Ishikawa (cell line): ENCODE data around the gene CAMK2D.

ENCODE experiments used
- CEBPB ChIP-seq: IDR thresholded peaks from 2 replicates; pipeline ENCODE4 v1.6.1; 2012
- CREB1 ChIP-seq: IDR thresholded peaks from 2 replicates; pipeline ENCODE4 v1.6.1; 2012; ENCODE audit warnings: low read depth
- EGR1 ChIP-seq: IDR thresholded peaks from 2 replicates; pipeline ENCODE4 v1.6.1; 2012
- EP300 ChIP-seq: IDR thresholded peaks from 2 replicates; pipeline ENCODE4 v1.6.1; 2012; ENCODE audit warnings: borderline replicate concordance
- FOXM1 ChIP-seq: IDR thresholded peaks from 2 replicates; pipeline ENCODE4 v1.6.1; 2012; ENCODE audit warnings: low read depth, borderline replicate concordance
- NFIC ChIP-seq: IDR thresholded peaks from 2 replicates; pipeline ENCODE4 v1.6.1; 2012
- RAD21 ChIP-seq: IDR thresholded peaks from 2 replicates; pipeline ENCODE4 v1.6.1; 2012; ENCODE audit warnings: low read depth
- REST ChIP-seq: IDR thresholded peaks from 2 replicates; pipeline ENCODE4 v1.6.1; 2012; ENCODE audit warnings: low read depth, mild to moderate bottlenecking
- TAF1 ChIP-seq: IDR thresholded peaks from 2 replicates; pipeline ENCODE4 v1.6.1; 2012; ENCODE audit warnings: low read depth, mild to moderate bottlenecking
- TCF12 ChIP-seq: IDR thresholded peaks from 2 replicates; pipeline ENCODE4 v1.6.1; 2012; ENCODE audit warnings: low read depth
- TEAD4 ChIP-seq: IDR thresholded peaks from 2 replicates; pipeline ENCODE4 v1.6.1; 2012
- YY1 ChIP-seq: IDR thresholded peaks from 2 replicates; pipeline ENCODE4 v1.6.1; 2012; ENCODE audit warnings: low read depth
- ZBTB7A ChIP-seq: IDR thresholded peaks from 2 replicates; pipeline ENCODE4 v1.6.1; 2012; ENCODE audit warnings: low read depth
- TF ChIP-seq, protein P1 (sequence below): IDR thresholded peaks from 2 replicates; pipeline ENCODE4 v1.6.1; 2012
- TF ChIP-seq, protein P2 (sequence below): IDR thresholded peaks from 2 replicates; pipeline ENCODE4 v1.6.1; 2012

Gene CAMK2D

GRCh38 chr4:113587156-113587555, 174.4 kb downstream of the CAMK2D start:
- TF ChIP-seq NFIC, result no peak
- no peak for TF ChIP-seq REST
- no peak for TF ChIP-seq FOXM1
- TF ChIP-seq RAD21, result no peak
- TF ChIP-seq TCF12, result no peak
- no peak for TF ChIP-seq YY1
- TF ChIP-seq TEAD4, result no peak
- TF ChIP-seq, protein P1, sequence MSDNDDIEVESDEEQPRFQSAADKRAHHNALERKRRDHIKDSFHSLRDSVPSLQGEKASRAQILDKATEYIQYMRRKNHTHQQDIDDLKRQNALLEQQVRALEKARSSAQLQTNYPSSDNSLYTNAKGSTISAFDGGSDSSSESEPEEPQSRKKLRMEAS, result no peak
- no peak for TF ChIP-seq CEBPB
- no peak for TF ChIP-seq ZBTB7A
- TF ChIP-seq EGR1, result no peak
- no peak for TF ChIP-seq EP300
- no peak for TF ChIP-seq CREB1
- no peak for TF ChIP-seq TAF1
- TF ChIP-seq, protein P2, sequence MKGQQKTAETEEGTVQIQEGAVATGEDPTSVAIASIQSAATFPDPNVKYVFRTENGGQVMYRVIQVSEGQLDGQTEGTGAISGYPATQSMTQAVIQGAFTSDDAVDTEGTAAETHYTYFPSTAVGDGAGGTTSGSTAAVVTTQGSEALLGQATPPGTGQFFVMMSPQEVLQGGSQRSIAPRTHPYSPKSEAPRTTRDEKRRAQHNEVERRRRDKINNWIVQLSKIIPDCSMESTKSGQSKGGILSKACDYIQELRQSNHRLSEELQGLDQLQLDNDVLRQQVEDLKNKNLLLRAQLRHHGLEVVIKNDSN, result no peak

GRCh38 chr4:113586072-113586471, 175.5 kb downstream of the CAMK2D start:
- TF ChIP-seq EGR1 (no peak), ZBTB7A (no peak), RAD21 (no peak), NFIC (no peak), TEAD4 (no peak), REST (no peak), YY1 (no peak), CREB1 (no peak), CEBPB (no peak), TCF12 (no peak), EP300 (no peak), TAF1 (no peak), FOXM1 (no peak)
- TF ChIP-seq, protein P1, result no peak
- TF ChIP-seq, protein P2, result no peak

- TF ChIP-seq TCF12 (no peak), ZBTB7A (no peak), TEAD4 (no peak), RAD21 (no peak), EP300 (no peak), EGR1 (no peak), REST (no peak), CREB1 (no peak), YY1 (no peak), CEBPB (no peak), TAF1 (no peak)
- TF ChIP-seq, protein P2, result no peak
- TF ChIP-seq, protein P1, result no peak
Measured at GRCh38 chr4:113584407-113585150, 177.0 kb downstream of the CAMK2D start.
